T-helper 9 cell (primary cell): Measurements from ENCODE around the gene KRTAP13-2.

Experiments used
- DNase-seq: peaks from one replicate; pipeline ENCODE4 v3.0.0-alpha.2; 2020
- total RNA-seq, 2 donors: gene quantifications; one replicate each; lab custom pipeline; 2026; lab: John Stamatoyannopoulos, UW

The KRTAP13-2 gene
- total RNA-seq, result 0 reads per million in 2 donors

GRCh38 chr21:30372139-30372770 lies at the start of gene KRTAP13-2:
TSS of gene KRTAP13-2 (minus strand) at chr21:30372271. CDS start at chr21:30372213, 58 bp downstream.
- DNase-seq, result no peak

- DNase-seq, result no peak
These were observed 43.9 kb upstream of the KRTAP13-2 start for GRCh38 chr21:30415993-30416392.

GRCh38 chr21:30408782-30409494 lies 36.9 kb upstream of the KRTAP13-2 start:
- DNase-seq, result no peak

- DNase-seq, result no peak
These were observed 23.7 kb upstream of the KRTAP13-2 start, which contains the start of gene KRTAP13-1 for GRCh38 chr21:30395731-30396130. TSS of gene KRTAP13-1 (plus strand) at chr21:30396031. CDS start at chr21:30396087, 56 bp downstream.

- DNase-seq, result no peak
These were observed 19.5 kb upstream of the KRTAP13-2 start for GRCh38 chr21:30391492-30392025.

GRCh38 chr21:30382201-30382600 lies 10.1 kb upstream of the KRTAP13-2 start:
- DNase-seq, result no peak

- no peak for DNase-seq
These were observed 16.2 kb downstream of the KRTAP13-2 start for GRCh38 chr21:30355906-30356305.

GRCh38 chr21:30354308-30355005 lies 17.6 kb downstream of the KRTAP13-2 start:
- DNase-seq, result no peak

GRCh38 chr21:30351534-30351933 lies 20.5 kb downstream of the KRTAP13-2 start:
- DNase-seq, result no peak

- DNase-seq, result no peak
These were observed 22.5 kb downstream of the KRTAP13-2 start for GRCh38 chr21:30349572-30349971.

GRCh38 chr21:30348506-30348905 lies 23.6 kb downstream of the KRTAP13-2 start, which contains the start of gene KRTAP23-1:
TSS of gene KRTAP23-1 (minus strand) at chr21:30348606. CDS start at chr21:30348606, 0 bp downstream.
- no peak for DNase-seq

GRCh38 chr21:30345014-30345413 lies 27.1 kb downstream of the KRTAP13-2 start:
- DNase-seq, result no peak

- DNase-seq, result no peak
These were observed 31.1 kb downstream of the KRTAP13-2 start for GRCh38 chr21:30340714-30341573.

- DNase-seq, result no peak
These were observed 33.4 kb downstream of the KRTAP13-2 start for GRCh38 chr21:30338717-30339116.

GRCh38 chr21:30337772-30338171 lies 34.3 kb downstream of the KRTAP13-2 start:
- DNase-seq, result no peak

GRCh38 chr21:30337276-30337744 lies 34.8 kb downstream of the KRTAP13-2 start, which contains the start of gene KRTAP27-1:
TSS of gene KRTAP27-1 (minus strand) at chr21:30337694. CDS start at chr21:30337668, 26 bp downstream.
- DNase-seq, result no peak

- DNase-seq, result no peak
These were observed 35.5 kb downstream of the KRTAP13-2 start for GRCh38 chr21:30336596-30336995.

GRCh38 chr21:30333736-30334135 lies 38.3 kb downstream of the KRTAP13-2 start:
- DNase-seq, result no peak

- DNase-seq, result no peak
These were observed 39.4 kb downstream of the KRTAP13-2 start for GRCh38 chr21:30332681-30333080.

GRCh38 chr21:30329203-30329875 lies 42.7 kb downstream of the KRTAP13-2 start:
- no peak for DNase-seq

GRCh38 chr21:30326390-30326789 lies 45.7 kb downstream of the KRTAP13-2 start:
- DNase-seq, result no peak
